ENCODE measurements around the gene ECE1. TPM values are rescaled to one million over a fixed set of nuclear protein-coding genes. Genes with fewer than 3 reads are reported as not detected.
"Not testable (repeated sequence)": the region's sequence is repeated elsewhere in the genome, so short reads cannot be mapped to it uniquely, and the experiment has no call there.

Gene ECE1
- polyA plus RNA-seq, 4 donors = 45.5 to 51.3 (median 48.6) TPM

DNA sequence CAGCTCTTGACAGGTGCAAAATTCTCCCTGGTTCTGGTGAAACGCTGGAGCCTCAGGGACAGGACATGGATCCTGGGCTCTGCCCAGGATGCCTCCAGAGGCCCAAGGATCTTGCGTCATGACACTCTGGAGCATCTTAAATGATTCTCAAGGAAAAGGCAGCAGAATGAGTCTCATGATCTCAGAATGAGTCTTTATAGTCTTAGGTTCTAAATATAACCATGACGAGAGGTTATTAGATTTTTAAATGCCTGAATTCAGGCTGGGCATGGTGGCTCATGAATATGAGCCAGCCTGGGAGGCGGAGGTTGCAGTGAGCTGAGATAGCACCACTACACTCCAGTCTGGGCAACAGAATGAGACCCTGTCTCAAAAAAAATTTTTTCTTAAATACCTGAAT is 55.5 kb downstream of the ECE1 start:
- DNase-seq (ENCODE audit: low read depth in 4 of 4, low spot score in 3 of 4) = no peak

DNA sequence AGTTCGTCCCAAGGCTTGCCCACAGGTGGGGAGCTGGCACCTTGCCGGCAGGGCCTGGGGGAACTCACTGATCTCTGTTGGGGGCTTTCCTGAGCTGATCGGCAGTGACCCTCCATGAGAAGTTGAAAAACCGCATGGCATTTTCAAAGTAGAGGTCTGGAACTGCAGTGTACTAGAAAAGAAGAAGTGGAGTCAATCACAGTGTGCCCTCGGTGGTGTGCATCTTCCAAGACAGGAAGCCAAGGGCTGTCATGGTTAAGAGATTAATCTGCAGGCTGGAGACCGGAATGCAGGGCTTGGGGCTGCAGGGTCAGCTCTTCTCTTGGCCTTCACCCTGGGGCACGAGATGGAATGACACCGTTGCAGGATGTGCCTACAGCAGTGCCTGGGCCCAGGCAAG is 56.8 kb downstream of the ECE1 start:
- DNase-seq (ENCODE audit: low read depth in 4 of 4, low spot score in 3 of 4) = no peak

DNA sequence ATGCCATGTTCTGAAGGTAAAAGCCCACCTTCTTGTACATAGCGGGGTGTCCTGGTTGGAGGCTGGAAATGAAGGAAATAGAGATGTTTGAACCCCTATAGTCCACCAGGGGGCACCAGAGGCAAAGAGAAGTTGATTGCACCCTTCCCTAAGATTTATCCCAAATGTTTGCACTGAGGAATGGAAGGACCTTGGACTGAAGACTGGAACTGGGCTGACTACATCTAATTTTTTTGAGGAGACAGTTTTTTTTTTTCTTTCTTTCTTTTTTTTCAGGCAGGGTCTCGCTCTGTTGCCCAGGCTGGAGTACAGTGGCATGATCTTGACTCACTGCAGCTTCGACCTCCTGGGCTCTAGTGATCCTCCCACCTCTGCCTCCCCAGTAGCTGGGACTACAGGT is 58.2 kb downstream of the ECE1 start:
- DNase-seq (ENCODE audit: low read depth in 4 of 4, low spot score in 3 of 4) = peak; percentile 41 to 59 (median 48)

DNA sequence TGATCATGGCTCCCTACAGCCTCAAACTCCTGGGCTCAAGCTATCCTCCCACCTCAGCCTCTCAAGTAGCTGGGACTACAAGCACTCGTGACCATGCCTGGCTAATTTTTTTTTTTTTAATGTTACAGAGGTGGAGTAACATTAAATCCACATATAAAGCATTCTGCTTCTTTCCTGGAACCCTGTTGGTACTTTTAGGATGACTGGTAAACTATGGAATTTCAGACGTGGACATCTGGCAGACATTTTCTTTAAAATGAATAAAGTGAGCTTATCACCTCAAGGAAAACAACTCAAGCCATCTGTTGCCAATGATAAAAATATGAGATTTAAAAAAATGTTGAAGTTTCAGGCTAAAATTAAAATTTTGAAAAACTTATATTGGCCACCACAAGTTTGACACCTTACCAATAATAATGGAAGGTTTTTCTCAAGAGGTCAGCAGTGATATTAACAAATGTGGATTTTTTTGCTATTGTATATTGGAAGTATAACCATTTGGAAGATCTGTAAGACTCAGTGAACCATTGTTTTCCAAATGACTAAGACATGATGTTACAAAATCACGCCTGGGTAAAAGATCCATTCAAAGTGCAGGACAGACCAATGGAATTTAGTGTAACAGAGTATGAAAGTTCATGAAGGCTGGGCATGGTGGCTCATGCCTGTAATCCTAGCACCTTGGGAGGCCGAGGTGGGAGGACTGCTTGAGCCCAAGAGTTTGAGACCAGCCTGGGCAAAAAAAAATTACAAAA is 60.8 kb downstream of the ECE1 start:
- DNase-seq (ENCODE audit: low read depth in 4 of 4, low spot score in 3 of 4) = no peak

DNA sequence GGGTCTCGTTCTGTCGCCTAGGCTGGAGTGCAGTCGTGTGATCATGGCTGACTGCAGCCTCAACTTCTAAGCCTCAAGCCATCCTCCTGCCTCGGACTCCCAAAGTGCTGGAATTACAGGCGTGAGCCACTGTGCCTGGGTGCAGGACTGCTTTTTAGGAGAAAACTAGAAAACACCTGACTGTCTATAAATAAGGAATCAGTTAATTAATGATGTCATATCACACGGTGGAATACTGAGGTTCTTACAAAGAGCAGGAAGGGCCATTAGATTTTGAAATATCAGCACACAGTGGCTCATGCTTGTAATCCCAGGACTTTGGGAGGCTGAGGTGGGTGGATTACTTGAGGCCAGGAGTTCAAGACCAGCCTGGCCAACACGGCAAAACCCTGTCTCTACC is 62.0 kb downstream of the ECE1 start:
- not testable (repeated sequence) for DNase-seq (ENCODE audit: low read depth in 4 of 4, low spot score in 3 of 4)

DNA sequence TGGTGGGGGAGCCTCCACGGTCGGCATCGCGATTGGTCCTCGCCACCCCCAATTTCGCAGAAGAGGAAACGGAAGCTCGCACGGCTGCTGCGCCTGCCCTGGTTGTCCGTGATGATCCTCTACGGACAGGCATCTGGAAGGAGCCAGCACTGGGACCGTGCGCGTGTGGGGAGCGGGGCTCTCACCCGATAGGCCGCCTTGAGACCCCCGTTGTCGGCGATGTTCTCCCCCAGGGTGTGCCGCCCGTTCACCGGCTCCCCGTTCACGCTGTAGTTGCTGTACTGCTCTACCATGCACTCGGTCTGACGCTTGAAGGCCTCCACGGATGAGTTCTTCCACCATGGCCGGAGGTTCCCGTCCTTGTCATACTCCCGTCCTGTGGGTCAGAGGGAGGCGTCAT is 65.2 kb downstream of the ECE1 start:
- DNase-seq (ENCODE audit: low read depth in 4 of 4, low spot score in 3 of 4) = no peak

DNA sequence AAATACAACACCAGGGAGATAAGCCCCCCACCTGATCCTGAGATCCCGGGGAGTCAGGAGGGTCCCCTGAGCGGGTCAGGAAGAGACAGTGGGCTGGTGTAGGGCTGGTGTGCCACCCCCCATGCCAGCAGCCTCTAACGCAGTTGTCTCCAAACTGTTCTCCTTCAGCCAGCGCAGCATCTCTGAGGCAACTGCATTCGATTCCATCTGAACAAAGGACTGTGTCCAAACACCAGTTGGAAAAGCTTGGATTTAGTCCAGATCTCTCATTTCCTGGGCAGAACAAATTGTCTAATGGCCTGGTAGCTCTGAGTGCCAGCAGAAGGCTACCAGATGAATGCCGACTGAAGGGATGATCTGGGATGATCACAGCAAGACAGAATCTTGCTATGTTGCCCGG is 69.4 kb downstream of the ECE1 start:
- DNase-seq (ENCODE audit: low read depth in 4 of 4, low spot score in 3 of 4) = no peak

DNA sequence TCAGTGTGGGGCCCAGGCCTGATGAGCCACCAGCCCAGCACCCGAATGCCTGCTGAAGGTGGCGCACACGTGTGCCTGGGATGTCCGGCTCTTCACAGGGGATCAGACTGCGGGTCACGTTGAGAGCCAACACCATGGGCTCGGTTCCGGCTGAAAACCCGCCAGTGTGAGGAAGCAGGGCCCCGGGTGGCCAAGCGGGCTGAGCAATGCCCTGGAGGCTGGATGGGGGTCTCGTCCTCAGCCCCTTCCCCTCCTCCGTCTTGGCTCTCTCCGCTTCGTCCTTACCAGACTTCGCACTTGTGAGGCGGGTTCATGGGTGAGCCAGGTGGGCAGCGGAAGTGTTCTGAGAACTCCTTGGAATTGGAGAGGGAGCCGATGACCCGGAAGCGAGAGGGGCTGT is 70.6 kb downstream of the ECE1 start:
- DNase-seq (ENCODE audit: low read depth in 4 of 4, low spot score in 3 of 4) = no peak

DNA sequence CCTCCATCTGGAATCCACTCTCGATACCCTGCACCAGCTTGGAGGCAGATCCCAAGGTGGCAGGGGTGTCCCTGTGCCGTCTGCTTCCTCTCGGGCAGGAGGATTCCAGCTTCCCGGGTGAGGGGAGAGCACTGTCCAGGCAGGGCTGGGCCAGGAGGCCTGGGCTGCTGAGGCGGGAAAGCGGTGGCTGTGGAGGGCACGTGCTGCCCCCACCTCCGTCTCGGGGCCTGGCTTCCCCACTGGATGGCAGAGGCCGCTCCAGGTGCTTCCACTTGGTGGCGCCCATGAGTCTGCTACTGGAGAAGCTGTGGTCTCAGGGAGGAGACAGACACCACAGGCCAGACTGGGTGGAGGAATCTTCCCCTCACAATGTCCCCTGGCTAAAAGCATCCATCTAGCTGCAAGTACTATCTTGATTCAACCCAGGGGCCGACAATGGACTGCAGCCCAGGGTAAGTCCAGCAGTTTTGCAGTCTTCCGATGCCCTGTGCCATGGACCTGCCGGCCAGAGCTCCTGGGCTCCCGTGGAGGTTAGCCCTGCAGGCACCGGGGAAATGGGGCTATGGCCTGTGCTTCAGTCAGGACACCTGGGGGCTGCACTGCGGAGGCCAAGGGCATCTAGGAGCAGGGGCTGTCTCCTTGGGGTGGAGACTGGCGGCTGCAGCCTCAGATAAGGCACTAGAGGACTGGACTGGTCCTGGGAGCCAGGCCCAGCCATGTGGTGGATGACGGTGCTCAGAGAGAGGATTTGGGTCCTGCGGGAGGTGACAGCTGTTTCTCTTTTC is 72.3 kb downstream of the ECE1 start:
- no peak for DNase-seq (ENCODE audit: low read depth in 4 of 4, low spot score in 3 of 4)

DNA sequence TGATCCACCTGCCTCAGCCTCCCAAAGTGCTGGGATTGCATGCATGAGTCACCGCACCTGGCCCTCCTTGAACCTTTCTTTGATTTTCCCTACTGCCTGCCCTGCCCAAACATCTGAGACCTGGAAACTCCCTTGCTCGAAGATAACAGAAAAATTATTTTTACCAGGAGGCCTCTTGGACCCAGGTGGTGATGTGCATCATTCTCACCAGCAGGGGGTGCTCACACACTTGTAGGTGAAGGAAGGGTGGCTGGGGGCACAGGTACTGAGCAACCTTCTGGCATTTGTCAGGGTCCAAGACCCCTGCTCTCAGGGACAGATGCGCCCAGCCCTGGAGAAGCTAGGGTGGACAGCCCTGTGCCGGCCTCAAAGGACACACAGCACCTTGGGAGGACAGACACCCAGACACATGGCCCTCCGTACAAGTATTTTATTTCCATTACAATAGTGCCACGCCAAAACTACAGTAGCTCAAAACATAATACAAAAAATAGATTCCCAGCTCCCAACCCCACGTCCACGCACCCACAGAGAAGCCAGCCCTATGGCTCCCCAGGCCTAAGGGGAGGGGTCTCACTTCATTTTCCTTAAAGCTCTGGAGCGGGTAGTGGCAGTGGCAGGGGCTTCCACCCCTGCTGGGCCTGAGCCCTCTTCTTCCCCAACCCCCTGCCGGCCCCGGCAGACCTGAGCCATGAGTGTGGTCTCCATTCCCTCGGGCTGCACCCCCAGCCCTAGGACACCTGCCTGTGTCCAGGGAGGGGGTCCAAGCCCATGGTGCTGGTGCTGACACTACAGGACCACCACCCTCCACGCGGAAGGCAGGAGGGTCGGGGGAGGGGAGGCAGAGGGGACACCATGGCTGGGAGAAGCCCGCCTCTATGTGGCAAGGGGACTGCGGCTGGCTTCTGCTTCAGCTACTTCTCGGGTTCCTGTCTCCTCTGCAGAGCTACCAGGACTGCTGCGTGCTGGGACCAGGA is 73.1 kb downstream of the ECE1 start:
- DNase-seq (ENCODE audit: low read depth in 4 of 4, low spot score in 3 of 4) = peak in 1 of 4 donors; percentile 22

DNA sequence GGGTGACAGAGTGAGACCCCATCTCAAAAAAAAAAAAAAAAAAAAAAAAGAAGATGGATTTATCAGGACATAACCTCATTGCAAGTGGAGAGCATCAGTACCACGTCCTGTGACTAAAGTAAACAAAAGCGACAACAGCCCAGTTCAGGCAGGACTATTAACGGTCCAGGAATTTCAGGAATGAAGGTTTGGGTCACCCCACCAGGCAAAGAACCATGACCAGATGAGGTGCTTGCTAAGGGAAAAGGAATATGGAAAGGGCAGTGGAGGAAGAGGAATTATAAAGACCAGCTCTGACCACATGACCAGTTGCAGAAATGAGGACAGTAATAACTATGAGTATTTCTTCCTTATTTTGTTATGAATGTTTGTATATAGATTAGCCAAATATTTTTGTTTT is 78.1 kb downstream of the ECE1 start:
- DNase-seq (ENCODE audit: low read depth in 4 of 4, low spot score in 3 of 4) = no peak

DNA sequence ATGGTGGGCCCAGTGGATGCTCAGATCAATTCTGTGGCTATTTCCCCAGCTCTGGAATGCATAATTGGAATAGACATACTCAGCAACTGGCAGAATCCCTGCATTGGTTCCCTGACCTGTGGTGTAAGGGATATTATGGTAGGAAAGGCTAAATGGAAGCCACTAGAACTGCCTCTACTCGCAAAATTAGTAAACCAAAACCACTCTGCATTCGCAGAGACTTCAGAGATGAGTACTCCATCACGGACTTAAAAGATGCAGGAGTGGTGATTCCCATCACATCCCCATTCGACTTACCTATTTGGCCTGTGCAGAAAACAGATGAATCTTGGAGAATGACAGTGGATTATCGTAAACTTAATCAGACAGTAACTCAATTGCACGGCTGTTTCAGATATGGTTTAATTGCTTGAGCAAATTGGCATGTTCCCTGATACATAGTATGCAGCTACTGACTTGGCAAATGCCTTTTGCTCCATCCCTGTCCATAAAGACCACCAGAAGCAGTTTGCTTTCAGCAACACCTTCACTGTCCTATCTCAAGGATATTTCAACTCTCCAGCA is 82.0 kb downstream of the ECE1 start:
- not testable (repeated sequence) for DNase-seq (ENCODE audit: low read depth in 4 of 4, low spot score in 3 of 4)

DNA sequence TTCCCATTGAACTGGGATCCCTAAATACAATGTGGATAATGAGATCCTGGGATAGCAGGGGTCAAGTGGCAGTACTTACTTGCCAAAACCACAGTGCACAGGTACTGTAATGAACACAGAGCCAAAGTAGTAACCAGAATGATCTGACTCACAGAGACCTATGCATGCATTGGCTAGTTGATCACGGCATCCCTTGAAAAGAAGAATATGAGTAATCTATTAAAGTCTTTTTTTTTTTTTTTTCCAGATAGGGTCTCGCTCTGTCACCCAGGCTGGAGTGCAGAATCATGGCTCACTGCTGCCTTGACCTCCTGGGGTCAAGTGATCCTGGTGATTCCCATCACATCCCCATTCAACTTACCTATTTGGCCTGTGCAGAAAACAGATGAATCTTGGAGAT is 84.1 kb downstream of the ECE1 start:
- no peak for DNase-seq (ENCODE audit: low read depth in 4 of 4, low spot score in 3 of 4)

DNA sequence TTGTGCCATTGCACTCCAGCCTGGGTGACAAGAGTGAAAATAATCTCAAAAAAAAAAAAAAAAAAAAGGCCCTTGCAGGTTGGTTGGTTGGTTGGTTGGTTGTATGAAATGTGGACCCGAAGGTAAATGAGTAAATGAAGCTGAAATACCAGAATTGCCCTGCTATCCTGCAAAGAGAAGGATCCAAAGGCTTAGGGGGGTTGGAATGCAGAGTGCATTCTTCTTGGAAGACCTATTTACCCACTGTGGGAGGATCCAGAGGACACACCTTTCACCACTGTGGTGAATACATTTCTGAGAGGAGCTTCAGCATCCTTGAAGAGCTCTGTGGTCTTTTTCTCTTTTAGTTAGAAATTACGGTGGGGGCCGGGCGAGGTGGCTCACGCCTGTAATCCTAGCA is 84.8 kb downstream of the ECE1 start:
- no peak for DNase-seq (ENCODE audit: low read depth in 4 of 4, low spot score in 3 of 4)

DNA sequence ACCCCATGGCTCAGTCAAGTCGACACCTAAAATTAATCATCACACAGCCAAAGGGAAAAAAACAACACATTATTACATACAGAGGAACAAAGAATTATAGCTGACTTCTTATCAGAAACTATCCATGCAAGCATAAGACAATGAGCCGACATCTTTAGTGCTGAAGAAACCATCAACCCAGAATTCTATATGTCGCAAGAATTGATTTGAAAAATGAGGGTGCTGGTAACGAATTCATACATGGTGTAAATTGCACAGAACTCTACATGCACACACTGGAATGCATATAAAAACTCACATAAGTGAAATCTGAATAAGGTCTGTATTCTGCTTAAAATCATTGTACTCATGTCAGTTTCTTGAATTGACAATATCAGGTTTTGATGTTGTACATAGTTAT is 88.6 kb downstream of the ECE1 start:
- no peak for DNase-seq (ENCODE audit: low read depth in 4 of 4, low spot score in 3 of 4)

DNA sequence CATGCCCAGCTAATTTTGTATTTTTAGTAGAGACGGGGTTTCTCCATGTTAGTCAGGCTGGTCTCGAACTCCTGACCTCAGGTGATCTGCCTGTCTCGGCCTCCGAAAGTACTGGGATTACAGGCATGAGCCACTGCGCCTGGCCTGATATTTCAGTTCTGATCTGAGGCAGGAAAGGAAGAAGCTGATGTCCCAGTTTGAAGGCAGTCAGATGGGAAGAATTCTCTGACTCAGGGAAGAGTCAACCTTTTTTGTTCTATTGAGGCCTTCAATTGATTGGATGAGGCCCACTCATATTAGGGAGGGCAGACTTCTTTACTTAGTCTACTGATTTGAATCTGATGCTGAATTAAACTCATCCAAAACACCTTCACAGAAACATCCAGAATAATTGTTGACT is 89.0 kb downstream of the ECE1 start:
- DNase-seq (ENCODE audit: low read depth in 4 of 4, low spot score in 3 of 4) = not testable (repeated sequence)

DNA sequence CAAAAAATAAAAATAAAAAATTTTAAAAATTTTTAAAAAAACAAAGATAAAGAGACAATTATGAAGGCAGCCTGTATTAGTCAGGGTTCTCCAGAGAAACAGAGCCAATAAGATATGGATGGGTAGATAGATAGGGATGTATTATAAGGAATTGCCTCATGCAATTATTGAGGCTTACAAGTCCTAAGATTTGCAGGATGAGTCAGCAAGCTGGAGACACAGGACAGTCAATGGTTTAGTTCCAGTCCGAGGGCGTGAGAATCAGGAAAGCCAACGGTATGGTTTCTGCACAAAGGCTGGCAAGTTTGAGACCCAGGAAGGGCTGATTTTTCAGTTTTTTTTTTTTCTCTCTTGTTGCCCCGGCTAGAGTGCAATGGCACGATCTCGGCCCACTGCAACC is 89.5 kb downstream of the ECE1 start:
- DNase-seq (ENCODE audit: low read depth in 4 of 4, low spot score in 3 of 4) = no peak

DNA sequence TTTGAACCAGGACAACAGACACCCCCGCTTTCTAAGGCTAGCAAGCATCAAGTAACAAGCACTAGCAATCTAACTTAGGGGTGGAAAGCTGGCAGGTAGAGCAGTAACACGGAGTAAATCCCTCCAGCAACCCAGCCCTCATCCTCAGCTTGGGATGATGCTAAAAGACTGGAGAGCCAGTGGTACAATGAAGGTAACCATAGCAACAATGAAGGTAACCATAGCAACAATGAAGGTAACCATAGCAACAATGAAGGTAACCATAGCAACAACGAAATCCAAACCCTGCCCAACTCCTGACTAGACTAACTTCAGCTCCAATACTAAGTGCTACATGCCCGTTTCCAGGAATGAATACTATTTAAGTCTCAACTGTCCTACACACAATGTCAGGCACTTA is 91.3 kb downstream of the ECE1 start:
- no peak for DNase-seq (ENCODE audit: low read depth in 4 of 4, low spot score in 3 of 4)

DNA sequence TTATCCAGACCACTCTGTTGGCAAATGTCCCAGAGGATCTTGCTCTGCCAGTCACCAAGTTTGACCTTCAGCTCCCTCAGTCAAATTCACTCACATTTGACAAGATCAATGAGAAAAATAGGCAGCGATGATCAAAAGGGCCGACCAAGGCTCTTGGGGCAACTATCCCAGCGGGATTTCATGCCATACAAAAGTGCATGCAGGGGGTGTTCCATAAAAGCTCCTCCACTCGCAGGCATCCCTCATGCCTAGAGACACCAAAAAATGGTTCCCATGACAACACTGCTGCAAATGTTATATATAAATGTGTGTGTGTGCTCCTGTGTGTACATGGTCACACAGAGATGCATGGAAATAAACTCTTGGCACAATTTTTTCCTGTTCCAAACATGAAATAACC is 97.4 kb downstream of the ECE1 start:
- no peak for DNase-seq (ENCODE audit: low read depth in 4 of 4, low spot score in 3 of 4)

DNA sequence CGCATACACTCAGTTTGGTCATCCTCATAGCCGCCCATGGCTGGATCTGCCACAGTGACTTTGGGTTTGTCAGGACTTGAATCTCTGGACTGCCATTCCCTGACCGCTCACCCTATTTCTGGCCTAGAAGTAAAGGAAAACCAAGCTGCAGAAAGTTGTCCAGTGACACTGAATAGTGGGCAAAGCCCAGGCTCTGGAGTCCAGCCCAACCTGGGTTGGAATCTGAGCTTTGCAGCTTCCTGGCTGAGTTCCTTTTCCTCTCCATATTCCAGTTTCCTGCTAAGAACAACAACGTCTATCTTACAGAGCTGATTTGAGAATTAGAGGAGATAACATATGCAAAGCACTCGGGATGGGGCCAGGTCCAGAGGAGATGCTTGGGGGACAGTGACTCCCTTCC is 98.0 kb downstream of the ECE1 start:
- DNase-seq (ENCODE audit: low read depth in 4 of 4, low spot score in 3 of 4) = no peak

DNA sequence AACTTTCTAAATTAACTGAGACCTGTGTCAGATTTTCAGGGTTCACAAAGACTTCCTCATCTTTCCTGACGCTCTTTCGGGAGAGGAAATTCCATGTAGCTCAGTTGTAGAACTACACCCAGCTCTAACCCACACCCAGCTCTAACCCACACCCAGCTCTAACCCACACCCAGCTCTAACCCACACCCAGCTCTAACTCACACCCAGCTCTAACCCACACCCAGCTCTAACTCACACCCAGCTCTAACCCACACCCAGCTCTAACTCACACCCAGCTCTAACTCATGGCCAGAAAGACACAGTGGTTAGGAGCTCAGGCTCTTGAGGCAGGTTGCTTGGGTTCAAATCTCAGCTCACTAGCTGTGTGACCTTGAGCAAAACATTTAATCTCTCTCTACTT is 99.5 kb downstream of the ECE1 start:
- not testable (repeated sequence) for DNase-seq (ENCODE audit: low read depth in 4 of 4, low spot score in 3 of 4)
